K562 (cell line): ENCODE measurements around the gene CTIF. TPM values are rescaled to one million over a fixed set of nuclear protein-coding genes. Genes with fewer than 3 reads are reported as not detected.

ENCODE experiments used
- ATAC-seq: fragments of 200-7000 bp; cut with Tn5 transposase; 3 replicates; pipeline ENCODE4 v1.9.1; 2020; ENCODE audit warnings: moderate library complexity
- BruUV-seq: library from RNA; stranded (reverse); fragments of 400-500 nt; replicated peaks from 2 replicates; lab custom pipeline; 2021; lab: Mats Ljungman, UMichigan
- CTCF ChIA-PET: fragments of 300-600 bp; formaldehyde crosslinking; extraction: SDS; loops from one replicate; lab custom pipeline; 2021; ENCODE audit warnings: low intra/inter-chr PET ratio; lab: Yijun Ruan, JAX
- POLR2A ChIA-PET: fragments of 300-600, 350-650 bp; sonication (Branson Sonifier 250); formaldehyde crosslinking; extraction: SDS; loops from one replicate; lab custom pipeline; 2021; ENCODE audit warnings: antibody characterized with exemption, inconsistent platforms; lab: Yijun Ruan, JAX
- DNase-seq, 4 experiments: peaks; one replicate each; pipeline versions ENCODE4 v3.0.0 to v3.0.0-alpha.2; 2011 to 2018; ENCODE audit warnings: low spot score in 3 of 4, mixed read lengths in 3 of 4; ENCODE audit errors: extremely low read depth in 1 of 4
- FAIRE-seq: peaks from 2 replicates; lab custom pipeline; 2011; peaks lifted over from hg19 to GRCh38; lab: Jason Lieb, UNC
- H2AFZ ChIP-seq: 2 replicates; pipeline ENCODE4 v1.6.0; 2011; ENCODE audit warnings: low read depth, low read length, control low read depth, inconsistent platforms
- H3K27ac ChIP-seq: fragments of 200-600 bp; 3 replicates; pipeline ENCODE4 v1.8.0; 2011; ENCODE audit warnings: low read depth, mild to moderate bottlenecking, control low read depth, inconsistent platforms, low read length, moderate library complexity, mixed read lengths; ENCODE audit errors: extremely low read depth
- H3K27me3 ChIP-seq, 2 experiments: fragments of 300-600 bp in 1 of 2; 2 replicates in 1 of 2; 3 replicates in 1 of 2; pipeline versions ENCODE4 v1.6.0 to v1.8.0; 2011; ENCODE audit warnings: inconsistent platforms in 2 of 2, low read length in 2 of 2, mild to moderate bottlenecking in 1 of 2, mixed read lengths in 1 of 2, moderate library complexity in 1 of 2; ENCODE audit not compliant: control insufficient read depth in 2 of 2, insufficient read depth in 2 of 2
- H3K36me3 ChIP-seq: fragments of 300-600 bp; 3 replicates; pipeline ENCODE4 v1.8.0; 2011; ENCODE audit warnings: mild to moderate bottlenecking, low read length, inconsistent platforms; ENCODE audit not compliant: control insufficient read depth, insufficient read depth
- H3K4me1 ChIP-seq, 2 experiments: fragments of 200-600 bp in 1 of 2; replicated peaks in 1 of 2; 2 replicates in 1 of 2; 3 replicates in 1 of 2; pipeline versions ENCODE4 v1.5.1 to v1.8.0; 2011; ENCODE audit warnings: inconsistent platforms in 2 of 2, low read length in 2 of 2, mild to moderate bottlenecking in 1 of 2, mixed read lengths in 1 of 2, moderate library complexity in 1 of 2; ENCODE audit not compliant: control insufficient read depth in 2 of 2, insufficient read depth in 2 of 2
- H3K4me2 ChIP-seq: 2 replicates; pipeline ENCODE4 v1.6.1; 2011; ENCODE audit warnings: low read length, control low read depth, inconsistent platforms, mixed read lengths; ENCODE audit not compliant: insufficient read depth
- H3K4me3 ChIP-seq: fragments of 200-600 bp; sonication (generic), shearing (Covaris generic); 2 replicates; pipeline ENCODE4 v1.5.1; 2016; ENCODE audit warnings: control low read depth, inconsistent platforms
- H3K79me2 ChIP-seq: fragments of 200-600 bp; 3 replicates; pipeline ENCODE4 v1.8.0; 2011; ENCODE audit warnings: low read length, inconsistent platforms; ENCODE audit not compliant: control insufficient read depth, insufficient read depth
- H3K9ac ChIP-seq, 2 experiments: 2 replicates each; pipeline versions ENCODE4 v1.6.0 to v1.6.1; 2011; ENCODE audit warnings: low read depth in 2 of 2, low read length in 2 of 2, control low read depth in 1 of 2, inconsistent platforms in 1 of 2, mild to moderate bottlenecking in 1 of 2, mixed read lengths in 1 of 2; ENCODE audit not compliant: insufficient read depth in 1 of 2
- H3K9me1 ChIP-seq: one replicate; pipeline ENCODE4 v1.6.0; 2011; ENCODE audit warnings: inconsistent platforms, mild to moderate bottlenecking, low read length, moderate library complexity; ENCODE audit not compliant: control insufficient read depth, insufficient read depth
- H3K9me3 ChIP-seq: replicated peaks from 2 replicates; pipeline ENCODE4 v1.5.1; 2011; ENCODE audit warnings: low read depth, low read length, inconsistent platforms; ENCODE audit not compliant: control insufficient read depth, insufficient read depth
- H4K20me1 ChIP-seq: replicated peaks from 2 replicates; pipeline ENCODE4 v1.6.1; 2011; ENCODE audit warnings: low read length, inconsistent platforms, mixed read lengths; ENCODE audit not compliant: control insufficient read depth, insufficient read depth
- HLTF ChIP-seq: fragments of 450-650 bp; IDR thresholded peaks from 2 replicates; pipeline ENCODE4 v1.6.1; 2016
- HMGXB4 ChIP-seq: sonication (generic); formaldehyde crosslinking; IDR thresholded peaks from 2 replicates; pipeline ENCODE4 v1.8.1; 2023; ENCODE audit warnings: mild to moderate bottlenecking, missing genetic modification reagents
- LCOR ChIP-seq: sonication (generic); formaldehyde crosslinking; IDR thresholded peaks from 2 replicates; pipeline ENCODE4 v1.8.0; 2022; ENCODE audit warnings: mild to moderate bottlenecking, missing genetic modification reagents
- ZNF12 ChIP-seq: sonication (generic); formaldehyde crosslinking; IDR thresholded peaks from 2 replicates; pipeline ENCODE4 v1.4.0; 2020; ENCODE audit warnings: mild to moderate bottlenecking, missing genetic modification reagents
- WGBS: fragments of 100-300 bp; shearing (Covaris generic); methylation state at CpG from one replicate; pipeline ENCODE4 v1.1.6; 2016; ENCODE audit warnings: low coverage, mixed read lengths; ENCODE audit not compliant: insufficient coverage; ENCODE audit errors: missing lambda C conversion rate; 5-methylcytosine and 5-hydroxymethylcytosine counted together
- in situ Hi-C: fragments of 300-500 bp; cut with MboI; formaldehyde crosslinking; loops from 4 replicates; pipeline ENCODE4 v1.15.0; 2018; ENCODE audit warnings: inconsistent platforms, mixed read lengths
- intact Hi-C: fragments of 100-400 bp; cut with micrococcal nuclease; formaldehyde crosslinking; loops from 2 replicates; pipeline ENCODE4 v1.14.2; 2022
- polyA plus RNA-seq, 8 experiments: library from polyadenylated mRNA; depleted of rRNA in 4 of 8; stranded (reverse) in 5 of 8; unstranded in 3 of 8; fragments of >200 nt; fragmentation: Nextera tagmentation in 2 of 8; fragmentation: Illumina TruSeq in 1 of 8; extraction: Ambion mirVana in 2 of 8; extraction: Trizol in 1 of 8; gene quantifications; 2 replicates each; pipeline versions ENCODE4 v1.2.1 to v1.2.3, GENCODE V29; 2011 to 2014; ENCODE audit warnings: inconsistent platforms in 1 of 8, missing spikeins in 1 of 8
- total RNA-seq, 7 experiments: library from RNA; depleted of rRNA in 6 of 7; stranded (reverse); fragments of >200 nt in 6 of 7; fragmentation: Illumina TruSeq in 2 of 7; extraction: Trizol in 2 of 7; gene quantifications; 2 replicates each; pipeline versions ENCODE4 v1.2.1 to v1.2.3, GENCODE V29; 2011 to 2021; ENCODE audit warnings: low replicate concordance in 1 of 7
- TF ChIP-seq, protein P1 (sequence below): fragments of 450-650 bp; IDR thresholded peaks from 2 replicates; pipeline ENCODE4 v1.6.1; 2016
- TF ChIP-seq, protein P2 (sequence below): fragments of 200-800 bp; sonication (Bioruptor generic); IDR thresholded peaks from 2 replicates; pipeline ENCODE4 v1.6.1; 2016; ENCODE audit warnings: missing genetic modification characterization, missing compliant biosample characterization

CTIF gene
- total and polyA plus RNA-seq, 9 of the 15 experiments (the other 6 are each of a cell fraction or from before 2014, with no cell fraction given), result 0.17 to 11.5 (median 2.2) TPM

GRCh38 chr18:48642503-48642902 lies 103.7 kb downstream of the CTIF start:
- WGBS, result 8% methylated on average over 1 of the region's 1 CpG
- H3K27ac ChIP-seq, result no peak overlapping the region
- no peak for FAIRE-seq

More at GRCh38 chr18:48642503-48642902, 103.7 kb downstream of the CTIF start:
- H2AFZ ChIP-seq, result no peak overlapping the region
- no peaks in the 10 kb centered on the region for H3K9me1 ChIP-seq
- ChIA-PET POLR2A (no interaction called here), CTCF (no interaction called here)
- no peaks in the 10 kb centered on the region for H4K20me1 ChIP-seq
- intact Hi-C loops (no loop called here), in situ Hi-C loops (no loop called here)
- H3K79me2 ChIP-seq, result no peaks in the 10 kb centered on the region
- no peaks in the 10 kb centered on the region for H3K36me3 ChIP-seq
- TF ChIP-seq HMGXB4 (no peak), ZNF12 (peak; percentile 66; the same call in 1 of the 2 replicates), LCOR (CRISPR knock-in tag) (no peak), HLTF (no peak)
- TF ChIP-seq, protein P1, sequence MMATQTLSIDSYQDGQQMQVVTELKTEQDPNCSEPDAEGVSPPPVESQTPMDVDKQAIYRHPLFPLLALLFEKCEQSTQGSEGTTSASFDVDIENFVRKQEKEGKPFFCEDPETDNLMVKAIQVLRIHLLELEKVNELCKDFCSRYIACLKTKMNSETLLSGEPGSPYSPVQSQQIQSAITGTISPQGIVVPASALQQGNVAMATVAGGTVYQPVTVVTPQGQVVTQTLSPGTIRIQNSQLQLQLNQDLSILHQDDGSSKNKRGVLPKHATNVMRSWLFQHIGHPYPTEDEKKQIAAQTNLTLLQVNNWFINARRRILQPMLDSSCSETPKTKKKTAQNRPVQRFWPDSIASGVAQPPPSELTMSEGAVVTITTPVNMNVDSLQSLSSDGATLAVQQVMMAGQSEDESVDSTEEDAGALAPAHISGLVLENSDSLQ, result no peak
- TF ChIP-seq, protein P2, sequence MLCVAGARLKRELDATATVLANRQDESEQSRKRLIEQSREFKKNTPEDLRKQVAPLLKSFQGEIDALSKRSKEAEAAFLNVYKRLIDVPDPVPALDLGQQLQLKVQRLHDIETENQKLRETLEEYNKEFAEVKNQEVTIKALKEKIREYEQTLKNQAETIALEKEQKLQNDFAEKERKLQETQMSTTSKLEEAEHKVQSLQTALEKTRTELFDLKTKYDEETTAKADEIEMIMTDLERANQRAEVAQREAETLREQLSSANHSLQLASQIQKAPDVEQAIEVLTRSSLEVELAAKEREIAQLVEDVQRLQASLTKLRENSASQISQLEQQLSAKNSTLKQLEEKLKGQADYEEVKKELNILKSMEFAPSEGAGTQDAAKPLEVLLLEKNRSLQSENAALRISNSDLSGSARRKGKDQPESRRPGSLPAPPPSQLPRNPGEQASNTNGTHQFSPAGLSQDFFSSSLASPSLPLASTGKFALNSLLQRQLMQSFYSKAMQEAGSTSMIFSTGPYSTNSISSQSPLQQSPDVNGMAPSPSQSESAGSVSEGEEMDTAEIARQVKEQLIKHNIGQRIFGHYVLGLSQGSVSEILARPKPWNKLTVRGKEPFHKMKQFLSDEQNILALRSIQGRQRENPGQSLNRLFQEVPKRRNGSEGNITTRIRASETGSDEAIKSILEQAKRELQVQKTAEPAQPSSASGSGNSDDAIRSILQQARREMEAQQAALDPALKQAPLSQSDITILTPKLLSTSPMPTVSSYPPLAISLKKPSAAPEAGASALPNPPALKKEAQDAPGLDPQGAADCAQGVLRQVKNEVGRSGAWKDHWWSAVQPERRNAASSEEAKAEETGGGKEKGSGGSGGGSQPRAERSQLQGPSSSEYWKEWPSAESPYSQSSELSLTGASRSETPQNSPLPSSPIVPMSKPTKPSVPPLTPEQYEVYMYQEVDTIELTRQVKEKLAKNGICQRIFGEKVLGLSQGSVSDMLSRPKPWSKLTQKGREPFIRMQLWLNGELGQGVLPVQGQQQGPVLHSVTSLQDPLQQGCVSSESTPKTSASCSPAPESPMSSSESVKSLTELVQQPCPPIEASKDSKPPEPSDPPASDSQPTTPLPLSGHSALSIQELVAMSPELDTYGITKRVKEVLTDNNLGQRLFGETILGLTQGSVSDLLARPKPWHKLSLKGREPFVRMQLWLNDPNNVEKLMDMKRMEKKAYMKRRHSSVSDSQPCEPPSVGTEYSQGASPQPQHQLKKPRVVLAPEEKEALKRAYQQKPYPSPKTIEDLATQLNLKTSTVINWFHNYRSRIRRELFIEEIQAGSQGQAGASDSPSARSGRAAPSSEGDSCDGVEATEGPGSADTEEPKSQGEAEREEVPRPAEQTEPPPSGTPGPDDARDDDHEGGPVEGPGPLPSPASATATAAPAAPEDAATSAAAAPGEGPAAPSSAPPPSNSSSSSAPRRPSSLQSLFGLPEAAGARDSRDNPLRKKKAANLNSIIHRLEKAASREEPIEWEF (CRISPR knock-in tag), result no peak
- no peak overlapping the region for H3K4me3 ChIP-seq
- no peaks in the 10 kb centered on the region for H3K27me3 ChIP-seq
- no peak overlapping the region for H3K9ac ChIP-seq
- BruUV-seq, result no TSS peak
- DNase-seq (no peak), ATAC-seq (no peak)
- H3K9me3 ChIP-seq, result no peaks in the 10 kb centered on the region
- no peak overlapping the region for H3K4me2 ChIP-seq
- no peaks in the 10 kb centered on the region; a peak in 1 of 5 replicates for H3K4me1 ChIP-seq
